Lower leg skin (tissue), 3 donors: Measurements from ENCODE around the gene SGF29.
"Not testable (repeated sequence)": the region's sequence is repeated elsewhere in the genome, so short reads cannot be mapped to it uniquely, and the experiment has no call there.

Source experiments
- POLR2A ChIP-seq, 2 donors: fragments of 450-650 bp; IDR thresholded peaks; one replicate each; pipeline ENCODE4 v1.6.1; 2016 to 2017; ENCODE audit warnings: antibody characterized with exemption in 2 of 2, mild to moderate bottlenecking in 1 of 2, moderate library complexity in 1 of 2
- TF ChIP-seq, protein P1 (sequence below), 3 donors: fragments of 450-650 bp; IDR thresholded peaks; one replicate each; pipeline ENCODE4 v1.5.1; 2016; ENCODE audit warnings: antibody characterized with exemption in 3 of 3, mild to moderate bottlenecking in 3 of 3, moderate library complexity in 2 of 3

GRCh38 chr16:28614561-28614960 is 60.8 kb downstream of the SGF29 start:
- TF ChIP-seq, protein P1, sequence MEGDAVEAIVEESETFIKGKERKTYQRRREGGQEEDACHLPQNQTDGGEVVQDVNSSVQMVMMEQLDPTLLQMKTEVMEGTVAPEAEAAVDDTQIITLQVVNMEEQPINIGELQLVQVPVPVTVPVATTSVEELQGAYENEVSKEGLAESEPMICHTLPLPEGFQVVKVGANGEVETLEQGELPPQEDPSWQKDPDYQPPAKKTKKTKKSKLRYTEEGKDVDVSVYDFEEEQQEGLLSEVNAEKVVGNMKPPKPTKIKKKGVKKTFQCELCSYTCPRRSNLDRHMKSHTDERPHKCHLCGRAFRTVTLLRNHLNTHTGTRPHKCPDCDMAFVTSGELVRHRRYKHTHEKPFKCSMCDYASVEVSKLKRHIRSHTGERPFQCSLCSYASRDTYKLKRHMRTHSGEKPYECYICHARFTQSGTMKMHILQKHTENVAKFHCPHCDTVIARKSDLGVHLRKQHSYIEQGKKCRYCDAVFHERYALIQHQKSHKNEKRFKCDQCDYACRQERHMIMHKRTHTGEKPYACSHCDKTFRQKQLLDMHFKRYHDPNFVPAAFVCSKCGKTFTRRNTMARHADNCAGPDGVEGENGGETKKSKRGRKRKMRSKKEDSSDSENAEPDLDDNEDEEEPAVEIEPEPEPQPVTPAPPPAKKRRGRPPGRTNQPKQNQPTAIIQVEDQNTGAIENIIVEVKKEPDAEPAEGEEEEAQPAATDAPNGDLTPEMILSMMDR (IDR thresholded peaks at IDR 0.05), result not testable (repeated sequence)
- not testable (repeated sequence) for TF ChIP-seq POLR2A (IDR thresholded peaks at IDR 0.05)
